Sciatic nerve (tissue), 2 donors: ENCODE data around the gene TP63. TPM values are rescaled to one million over a fixed set of nuclear protein-coding genes. Genes with fewer than 3 reads are reported as not detected.

Source experiments
- ATAC-seq: fragments of 200-7000 bp; cut with Tn5 transposase; one replicate; pipeline ENCODE4 v1.9.1; 2020; ENCODE audit warnings: mild to moderate bottlenecking, moderate library complexity
- DNase-seq: peaks from one replicate; pipeline ENCODE4 v3.0.0-alpha.2; 2020; ENCODE audit warnings: low spot score
- intact Hi-C: fragments of 100-400 bp; cut with DNase I; formaldehyde crosslinking; loops from one replicate; pipeline ENCODE4 v1.14.2; 2022
- total RNA-seq: library from RNA; stranded (reverse); fragmentation: NEBNext Ultra II Directional; extraction: Animal tissue kit (Norgen Biotek cat#: 25700); gene quantifications from one replicate; pipeline ENCODE4 v1.2.1, GENCODE V29; 2021
- donor health status: DM: no; HTN: no; CAD: no.
- donor health status: DM: no; HTN: no; CAD: no.

TP63 gene
- total RNA-seq, 1 donor from 2014 or later, result 7.2 TPM

DNA sequence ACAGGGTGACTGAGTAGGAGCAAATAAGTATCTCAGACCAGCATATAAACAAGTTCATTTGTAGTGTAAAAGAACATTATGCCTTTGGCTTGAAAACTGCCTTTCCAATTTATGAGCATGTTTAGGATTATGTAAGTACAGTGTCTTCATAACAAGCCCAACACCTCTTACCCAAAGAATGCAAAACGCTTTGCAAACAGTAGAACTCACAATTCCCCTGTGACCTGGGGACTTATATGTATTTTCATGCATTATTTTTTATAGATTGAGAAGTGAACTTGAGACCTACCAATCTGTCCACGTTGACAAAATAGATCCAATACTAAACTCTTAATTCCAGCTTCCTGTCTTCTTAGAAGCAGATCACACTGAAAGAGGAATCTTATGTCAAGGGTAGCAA is 202.1 kb downstream of the TP63 start:
- intact Hi-C loops, result no loop called here
- no peak for ATAC-seq

DNA sequence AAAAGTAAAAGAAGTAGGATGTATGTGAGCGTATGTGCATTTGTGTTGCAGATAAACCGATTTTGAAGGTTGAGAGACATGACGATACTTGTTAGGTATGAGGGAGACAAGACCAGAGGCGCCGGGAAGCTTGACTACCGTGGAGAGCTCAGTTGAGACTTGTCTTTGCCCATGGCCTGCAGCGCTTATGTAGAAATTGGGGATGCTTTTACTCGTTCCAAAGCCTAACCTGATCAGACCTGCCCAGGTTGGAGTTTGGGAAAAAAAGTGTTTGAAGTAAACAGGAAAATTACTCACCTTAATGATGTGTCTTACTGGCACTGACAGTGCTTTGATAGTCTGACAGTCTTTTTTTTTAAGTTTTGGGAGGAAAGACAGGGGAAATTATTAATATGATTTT is 202.8 kb downstream of the TP63 start:
- intact Hi-C loops, result no loop called here
- no peak for ATAC-seq
- no peak for DNase-seq

More for the DNA sequence above, 202.1 kb downstream of the TP63 start:
- DNase-seq, result no peak

DNA sequence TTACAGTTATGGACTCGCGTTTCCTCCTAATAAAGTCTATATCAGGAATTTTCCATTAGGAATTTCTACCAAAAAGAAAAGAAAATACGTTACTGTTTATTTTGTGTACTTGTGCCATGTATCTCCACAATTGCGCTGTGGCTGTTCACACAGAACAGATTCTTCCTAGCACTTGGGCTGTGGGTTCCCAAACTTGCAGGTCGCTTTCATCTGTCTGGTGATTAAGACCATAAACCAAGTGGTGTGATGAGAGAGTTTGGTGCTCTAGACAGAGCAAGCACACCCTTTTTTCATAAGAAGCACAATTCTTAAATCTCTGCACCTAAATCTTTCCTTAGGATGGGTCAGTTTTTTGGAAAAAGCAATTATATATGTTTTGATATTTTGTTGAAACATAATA is 203.3 kb downstream of the TP63 start:
- intact Hi-C loops, result no loop called here
- DNase-seq (no peak), ATAC-seq (no peak)

DNA sequence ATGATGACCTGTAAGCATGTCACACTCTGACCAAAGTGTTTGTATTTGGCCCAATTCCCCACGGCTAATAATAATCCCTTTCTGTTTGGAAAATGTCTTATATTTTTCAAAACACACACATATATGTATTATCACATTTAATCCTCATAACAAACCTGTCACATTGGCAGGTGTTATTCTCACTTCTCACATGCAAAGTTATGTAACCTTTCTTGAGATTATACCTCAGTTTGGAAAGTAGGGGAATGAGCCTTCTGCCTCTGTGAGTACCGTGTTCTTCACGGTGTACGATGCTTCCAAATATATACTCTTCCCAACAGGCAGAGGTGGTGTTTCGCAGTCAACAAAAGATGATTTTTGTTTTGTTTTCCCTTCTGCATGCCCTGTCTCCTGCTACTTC is 205.6 kb downstream of the TP63 start:
- DNase-seq, result no peak
- intact Hi-C loops, result no loop called here
- no peak for ATAC-seq

DNA sequence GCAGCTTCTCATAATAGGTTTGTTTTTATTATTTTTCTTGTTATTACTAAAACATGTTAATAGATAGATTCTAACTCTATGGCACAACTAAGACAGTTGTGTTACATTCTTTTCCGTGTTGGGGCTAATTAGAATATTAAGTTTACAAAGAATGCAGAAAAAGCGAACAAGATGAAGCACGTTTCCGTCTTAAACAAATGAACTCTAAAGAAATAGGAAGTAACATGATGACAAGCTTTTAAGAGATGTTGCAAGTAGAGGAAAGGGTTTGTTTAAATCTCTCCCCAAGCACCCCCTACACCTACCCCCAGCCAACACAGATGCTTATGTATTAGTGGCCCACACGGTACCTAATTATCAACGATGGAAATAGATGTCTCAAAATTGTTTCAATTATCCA is 207.1 kb downstream of the TP63 start:
- no peak for ATAC-seq
- intact Hi-C loops, result no loop called here

DNA sequence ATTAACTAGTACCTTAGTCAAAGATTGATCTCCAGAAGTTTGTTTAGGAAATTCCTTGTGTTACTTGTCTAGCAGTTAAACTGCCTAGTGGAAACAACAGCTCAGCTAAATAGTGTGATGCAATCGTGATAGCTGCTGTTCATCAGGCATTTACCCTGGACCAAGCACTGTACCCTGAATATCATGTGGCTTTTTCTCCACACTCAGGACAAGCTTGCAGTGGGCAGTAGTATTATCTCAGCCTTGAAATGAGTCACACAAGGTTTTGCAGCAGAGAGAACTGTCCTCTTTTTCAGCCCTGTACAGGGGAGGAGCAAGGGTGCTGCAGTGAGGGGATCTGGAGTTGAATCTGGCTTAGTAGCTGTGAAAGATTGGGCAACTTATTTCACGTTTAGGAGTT is 208.4 kb downstream of the TP63 start:
- peak; percentile 24 for ATAC-seq
- intact Hi-C loops, result no loop called here

More for the DNA sequence above, 207.1 kb downstream of the TP63 start:
- DNase-seq, result no peak

DNA sequence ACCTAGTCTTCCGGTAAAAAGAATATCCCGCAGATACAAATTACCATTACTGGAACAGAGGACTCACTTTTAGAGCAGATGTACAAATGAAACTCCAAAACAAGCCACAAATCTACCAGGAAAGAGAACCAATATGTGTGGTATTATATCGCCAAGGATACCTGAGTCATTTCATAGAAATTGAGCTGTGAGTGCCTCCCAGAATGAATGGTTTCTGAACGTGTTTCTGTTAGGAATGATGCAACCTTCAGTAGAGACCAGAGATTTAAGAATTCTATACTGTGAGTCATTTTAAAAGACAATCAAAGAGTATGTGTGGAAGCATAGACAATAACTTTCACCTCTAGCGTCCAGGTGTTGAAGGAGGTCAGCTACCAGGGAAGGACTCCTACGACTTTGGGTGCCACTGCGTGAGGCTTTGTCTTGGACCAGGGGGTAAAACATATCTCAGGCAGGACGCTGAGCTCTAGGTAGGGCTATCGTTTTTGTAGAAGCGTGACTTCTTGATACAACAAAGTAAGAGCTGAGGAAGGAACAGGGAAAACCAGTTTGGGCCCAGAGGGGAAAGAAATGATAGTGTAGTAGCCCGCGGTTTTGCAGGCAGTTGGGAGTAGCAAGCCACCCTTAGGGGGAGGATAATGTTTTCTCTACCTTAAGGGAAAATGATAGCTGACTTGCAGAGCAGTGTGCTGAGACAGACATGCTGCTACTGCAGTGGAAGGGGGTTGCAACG is 210.4 kb downstream of the TP63 start:
- no peak for ATAC-seq
- intact Hi-C loops, result no loop called here

More for the DNA sequence above, 208.4 kb downstream of the TP63 start:
- DNase-seq, result no peak

DNA sequence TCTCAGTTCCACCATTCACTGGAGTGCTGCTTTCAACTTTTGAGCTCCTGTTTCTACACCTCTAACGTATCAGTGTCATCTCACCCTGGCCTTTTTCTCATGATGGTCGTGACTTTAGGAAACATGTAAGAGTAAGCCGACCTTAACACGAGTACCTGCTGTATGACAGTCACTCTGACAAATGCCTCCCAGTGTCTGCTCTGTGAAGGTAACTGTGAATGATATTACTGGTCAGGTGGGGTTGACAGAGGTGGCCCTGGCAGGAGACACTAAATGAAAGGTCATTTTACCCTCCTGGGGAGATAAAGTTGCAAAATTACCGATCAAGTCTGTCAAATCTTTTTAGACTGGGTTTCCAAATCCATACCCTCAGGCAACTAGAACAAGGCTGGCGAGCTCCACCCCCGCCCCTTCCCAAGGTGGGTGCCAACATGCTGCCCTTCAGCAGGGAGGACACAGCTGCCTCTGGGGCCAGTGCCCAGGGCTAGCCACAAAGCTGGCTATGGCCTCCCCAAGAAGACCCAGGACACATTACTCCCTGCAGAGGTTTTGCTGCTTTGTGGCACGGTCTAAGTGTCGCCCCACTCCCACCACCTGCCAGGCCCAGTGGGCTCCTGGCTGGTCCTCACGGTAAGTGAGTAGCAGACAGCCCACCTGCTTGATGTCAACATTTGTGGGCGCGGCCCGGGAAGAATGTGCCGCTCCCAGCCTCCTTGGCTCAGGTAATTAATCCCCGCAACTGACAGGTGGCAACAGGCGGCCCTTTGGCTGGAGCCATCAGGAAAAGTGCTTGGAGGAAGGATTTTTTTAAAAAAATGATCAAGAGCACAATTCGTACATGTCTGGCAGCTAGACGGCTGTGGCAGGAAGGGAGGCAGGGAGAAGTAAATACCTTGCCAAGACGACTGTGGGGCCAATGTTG is 211.8 kb downstream of the TP63 start:
- DNase-seq, result no peak
- ATAC-seq, result peak; percentile 10
- intact Hi-C loops, result no loop called here

More for the DNA sequence above, 210.4 kb downstream of the TP63 start:
- DNase-seq, result no peak

DNA sequence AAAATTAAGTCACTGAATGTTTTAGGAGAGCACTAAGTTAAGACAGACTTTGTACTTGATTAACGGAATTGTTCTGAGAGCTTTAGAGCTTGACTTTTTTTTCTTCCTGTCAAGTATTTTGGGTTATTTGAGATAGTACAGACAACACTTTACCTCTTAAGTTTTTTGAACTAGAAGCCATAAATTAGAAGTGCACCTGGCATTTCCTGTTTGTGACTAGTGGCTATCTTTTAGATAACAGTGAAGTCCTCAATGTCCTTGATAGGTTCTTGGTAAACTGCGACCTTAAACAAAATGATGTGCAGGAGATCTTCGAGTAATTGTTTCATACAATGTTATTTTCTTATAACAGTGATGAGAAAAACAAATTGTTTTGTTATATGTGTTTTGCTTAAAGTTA is 213.9 kb downstream of the TP63 start:
- DNase-seq (no peak), ATAC-seq (no peak)
- intact Hi-C loops, result no loop called here

DNA sequence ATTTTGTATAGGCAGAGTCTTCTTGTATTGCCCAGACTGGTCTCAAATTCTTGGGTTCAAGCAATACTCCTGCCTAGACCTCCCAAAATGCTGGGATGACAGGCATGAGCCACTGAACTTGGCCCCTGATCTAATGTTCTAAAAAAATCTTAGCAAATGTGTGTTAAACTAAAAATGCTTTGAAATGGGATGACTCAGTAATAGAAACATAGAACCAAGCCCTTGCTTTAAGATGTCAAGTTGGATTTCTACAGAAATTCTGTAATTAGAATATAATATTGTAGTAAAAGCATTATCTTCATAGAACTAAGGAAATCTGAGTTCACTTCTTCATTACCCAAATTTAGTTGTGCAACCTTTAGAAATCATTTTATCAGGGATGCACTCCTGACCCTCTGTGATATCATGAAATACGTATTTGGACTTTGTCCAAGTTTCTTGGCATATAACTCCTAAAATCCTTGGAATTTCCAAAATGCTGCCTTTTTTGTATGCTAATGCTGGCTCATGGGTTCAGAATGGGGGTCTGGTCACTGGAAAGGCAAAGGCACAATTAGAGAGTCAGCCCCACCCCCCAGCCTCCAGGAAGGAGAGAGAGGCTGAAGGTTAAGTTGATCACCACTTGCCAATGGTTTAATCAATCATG is 217.3 kb downstream of the TP63 start:
- ATAC-seq, result no peak
- DNase-seq, result no peak
- intact Hi-C loops, result no loop called here

DNA sequence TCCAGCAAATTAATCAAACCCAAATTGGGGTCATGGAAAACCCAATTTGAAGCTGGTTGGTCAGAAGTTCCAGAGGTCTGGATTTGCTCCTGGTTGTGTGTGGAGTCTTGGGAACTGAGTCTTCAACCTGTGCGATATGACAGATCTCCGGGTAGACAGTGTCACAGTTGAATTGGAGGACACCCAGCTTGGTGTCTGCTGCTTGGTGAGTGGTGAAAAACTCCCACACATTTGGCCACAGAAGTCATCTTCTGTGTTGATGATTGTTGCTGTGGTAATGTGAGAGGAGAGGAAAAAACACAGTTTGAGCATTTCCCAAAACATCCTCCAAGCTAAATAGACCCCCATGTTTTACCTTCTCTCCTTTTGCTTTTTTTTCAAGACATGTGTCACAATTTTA is 218.1 kb downstream of the TP63 start:
- DNase-seq (no peak), ATAC-seq (no peak)
- intact Hi-C loops, result no loop called here

DNA sequence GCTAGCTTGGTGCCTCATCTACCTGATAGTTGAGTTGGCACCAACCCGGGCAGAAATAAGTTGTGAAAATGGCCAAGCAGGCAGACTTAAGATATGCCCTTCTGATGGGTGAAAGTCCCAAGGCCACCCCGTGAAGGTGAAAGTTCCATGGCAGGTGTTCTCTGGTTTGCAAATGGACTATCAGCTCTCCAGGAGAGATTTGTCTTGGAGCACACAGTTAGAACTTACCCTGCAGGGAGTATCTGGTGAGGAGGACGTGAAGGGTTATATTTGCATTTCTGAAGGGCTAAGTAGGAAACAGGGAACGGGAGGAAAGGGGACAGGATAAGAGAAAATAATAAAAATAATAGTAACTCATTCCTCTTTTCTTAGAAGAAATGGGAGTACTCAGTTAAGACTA is 220.5 kb downstream of the TP63 start:
- intact Hi-C loops, result no loop called here
- ATAC-seq (no peak), DNase-seq (no peak)

DNA sequence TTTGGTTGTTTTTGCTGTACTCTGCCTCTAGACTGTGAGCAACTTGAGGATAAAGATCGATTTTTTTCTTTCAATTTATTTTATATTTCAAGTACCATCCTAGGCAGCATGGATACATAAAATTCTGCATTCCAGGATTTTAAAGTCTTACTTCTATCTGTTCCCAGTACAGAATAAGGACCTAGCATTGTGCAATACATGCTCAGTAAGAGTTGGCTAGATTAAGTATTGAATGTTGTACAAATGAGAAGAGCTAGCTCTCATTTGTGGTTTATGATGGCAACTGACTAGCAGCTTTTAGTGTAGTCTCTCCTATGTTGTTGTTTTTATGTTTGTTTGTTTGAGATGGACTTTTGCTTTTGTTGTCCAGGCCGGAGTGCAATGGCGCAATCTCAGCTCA is 222.7 kb downstream of the TP63 start:
- DNase-seq, result no peak
- no peak for ATAC-seq
- intact Hi-C loops, result no loop called here

DNA sequence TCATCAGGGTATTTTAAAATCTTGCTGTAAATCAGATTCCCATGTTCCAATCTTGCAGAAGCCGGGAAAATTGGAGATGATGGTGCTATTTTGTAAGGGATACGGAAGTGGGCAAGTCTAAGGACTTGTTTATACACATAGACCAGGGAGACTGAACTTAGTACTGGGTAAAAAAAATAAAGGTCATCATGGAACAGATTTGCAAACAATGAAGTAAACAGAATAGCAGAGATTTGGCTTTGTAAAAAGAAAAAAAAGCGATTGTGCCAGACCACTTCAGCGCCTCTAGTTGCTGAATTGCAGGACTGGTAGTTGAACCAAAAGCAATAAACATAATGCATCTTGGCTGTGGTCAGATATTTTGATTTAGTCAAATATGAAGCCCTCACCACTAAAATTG is 229.1 kb downstream of the TP63 start:
- DNase-seq, result no peak
- intact Hi-C loops, result no loop called here
- ATAC-seq, result no peak

DNA sequence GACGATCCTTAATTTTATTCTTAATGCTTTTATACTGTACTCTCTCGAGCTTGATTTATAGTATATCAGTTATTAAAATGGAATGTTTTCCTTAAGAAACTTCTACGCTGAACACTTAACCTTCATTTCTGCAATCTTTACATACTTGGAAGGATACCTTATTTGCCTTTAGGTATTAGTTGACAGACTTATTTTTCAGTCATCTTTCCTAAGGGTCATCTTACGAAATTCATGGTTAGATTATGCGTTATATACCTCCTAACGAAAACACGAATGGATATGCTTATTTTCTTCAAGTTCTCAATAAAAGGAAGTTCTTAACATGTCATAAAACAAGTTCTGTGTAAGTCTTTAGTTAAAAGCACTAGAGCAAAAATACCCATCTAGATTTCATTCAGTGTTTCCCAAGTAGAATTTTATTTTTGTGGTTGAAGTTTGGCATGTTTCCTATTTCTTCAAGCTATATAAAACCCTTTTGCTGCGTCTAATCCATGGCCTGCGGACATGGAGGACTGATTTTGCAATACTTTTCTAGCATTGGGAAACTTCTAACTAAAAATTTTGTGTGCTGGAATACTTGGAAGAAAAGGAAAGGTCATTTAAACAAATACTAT is 231.3 kb downstream of the TP63 start:
- DNase-seq (no peak), ATAC-seq (no peak)
- intact Hi-C loops, result no loop called here

DNA sequence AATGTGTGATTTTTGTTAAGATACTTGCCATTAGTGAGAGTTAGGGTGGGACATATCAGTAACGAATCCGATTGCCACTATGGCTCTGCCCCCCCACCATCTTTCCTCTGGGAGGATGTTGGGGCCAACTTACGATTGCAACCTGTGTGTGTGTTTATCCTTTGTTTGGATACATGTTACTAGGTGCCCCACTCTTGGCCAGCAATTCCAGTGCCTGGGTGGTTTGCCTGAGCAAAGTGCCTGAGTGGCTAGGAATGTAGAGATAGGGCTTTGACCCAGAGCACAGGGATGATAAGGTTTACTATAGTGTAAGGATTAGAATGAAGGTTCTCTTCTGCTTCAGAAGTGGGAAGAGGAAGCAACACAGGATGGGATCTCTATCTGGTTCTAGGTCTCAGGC is 231.8 kb downstream of the TP63 start:
- DNase-seq (no peak), ATAC-seq (peak; percentile 28)
- intact Hi-C loops, result no loop called here

DNA sequence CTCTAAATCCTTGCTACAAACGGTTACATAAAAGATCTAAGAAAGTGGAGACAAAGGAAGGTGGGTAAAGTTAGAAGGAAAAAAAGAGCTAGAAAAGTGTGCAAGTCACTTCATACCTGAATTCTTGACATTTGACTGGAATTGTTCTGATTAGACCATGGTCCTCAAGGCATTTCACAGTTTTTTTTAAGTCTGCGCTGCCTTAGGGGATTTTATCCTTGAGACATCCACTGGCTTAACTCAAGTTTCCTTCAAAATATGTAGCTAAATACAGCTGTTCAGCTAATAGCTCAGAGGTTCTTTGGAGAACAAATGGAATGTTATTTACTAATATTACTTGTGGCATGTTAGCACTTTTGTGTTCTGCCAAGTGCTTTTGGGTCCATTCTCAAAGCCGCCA is 236.9 kb downstream of the TP63 start:
- ATAC-seq (no peak), DNase-seq (no peak)
- intact Hi-C loops, result no loop called here

DNA sequence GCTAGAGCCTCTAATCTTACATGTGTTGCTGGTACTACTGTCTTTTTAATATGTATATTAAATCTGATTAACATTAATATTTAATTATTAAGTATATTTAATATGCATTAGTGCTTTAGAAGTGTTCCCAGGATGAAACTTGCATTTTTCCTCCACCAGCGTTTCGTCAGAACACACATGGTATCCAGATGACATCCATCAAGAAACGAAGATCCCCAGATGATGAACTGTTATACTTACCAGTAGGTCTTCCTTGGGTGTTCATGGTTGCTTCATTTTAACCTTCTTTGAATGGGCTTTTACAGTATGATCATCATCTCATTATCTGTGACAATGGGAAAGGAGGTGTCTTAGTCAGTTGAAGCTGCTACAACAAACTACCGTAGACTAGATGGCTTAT is 238.0 kb downstream of the TP63 start:
- intact Hi-C loops, result no loop called here
- ATAC-seq (no peak), DNase-seq (no peak)

DNA sequence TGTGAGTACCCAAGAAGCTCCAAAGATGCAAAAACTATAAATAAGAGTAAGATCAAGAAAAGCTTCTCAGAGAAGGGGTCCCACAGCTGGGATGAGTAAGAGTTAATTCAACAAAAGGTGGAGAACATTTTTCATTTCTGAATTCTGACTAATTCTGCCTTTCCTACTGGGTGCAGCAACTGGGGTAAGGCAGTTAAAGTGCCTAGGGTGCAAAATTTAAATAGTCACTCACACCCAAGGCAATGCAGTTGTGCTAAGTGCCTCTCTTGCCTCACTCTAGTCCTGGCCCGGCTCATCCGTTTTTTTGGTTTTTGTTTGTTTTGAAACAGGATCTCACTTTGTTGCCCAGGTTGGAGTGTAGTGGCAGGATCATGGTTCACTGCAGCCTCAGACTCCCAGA is 240.2 kb downstream of the TP63 start:
- intact Hi-C loops, result no loop called here
- ATAC-seq, result no peak
- no peak for DNase-seq
